Measurements from ENCODE around the gene ANKS1A. TPM values are rescaled to one million over a fixed set of nuclear protein-coding genes. Genes with fewer than 3 reads are reported as not detected.

The ANKS1A gene
- total and polyA plus RNA-seq, 2 of the 4 experiments (the other 2 are of a cell fraction) = 7.2 to 7.5 TPM

DNA sequence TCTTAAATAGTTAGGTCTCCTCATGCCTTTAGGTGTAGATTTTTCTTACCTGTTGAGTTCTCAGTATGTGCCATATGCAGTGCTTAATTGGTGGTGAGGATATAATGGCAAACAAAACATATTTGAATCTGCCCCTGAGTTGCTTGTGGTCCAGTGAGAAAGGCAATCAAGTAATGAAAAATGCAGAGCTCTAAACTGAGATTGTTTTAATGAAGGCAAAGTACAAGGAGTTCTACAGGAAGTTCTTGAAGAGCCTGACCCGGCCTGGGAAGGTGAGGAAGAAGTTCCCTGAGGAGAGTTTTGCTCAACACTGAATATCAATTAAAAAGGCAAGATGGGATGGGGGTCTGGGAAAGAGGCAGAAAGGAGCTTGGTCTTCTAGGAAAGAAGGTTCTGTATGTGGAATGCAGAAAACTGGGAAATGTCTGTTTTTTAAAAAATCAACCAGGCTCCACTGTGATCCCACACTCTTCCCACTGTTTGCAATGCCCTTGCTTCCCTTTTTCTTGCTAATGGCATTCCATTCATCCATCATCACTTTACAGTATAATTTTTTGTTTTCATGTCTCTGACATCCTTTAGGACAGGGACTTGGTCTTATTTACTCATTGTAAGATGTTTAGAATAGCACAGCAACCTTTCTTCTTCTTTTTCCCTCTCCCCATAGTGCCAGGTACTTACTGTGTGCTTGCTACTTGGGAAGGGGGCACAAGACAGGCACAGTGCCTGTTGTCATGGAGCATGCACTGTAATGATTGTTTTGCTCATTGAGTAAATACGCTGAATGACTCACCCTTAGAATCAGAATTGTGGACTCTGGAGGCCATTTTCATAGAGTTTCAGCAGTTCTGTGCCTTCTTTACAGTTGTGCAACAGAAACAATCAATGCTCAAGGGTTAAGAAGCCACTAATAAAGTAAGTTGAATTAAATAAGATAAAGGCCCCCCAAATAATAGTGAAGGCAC lies 64.3 kb downstream of the ANKS1A start:
- Histone ChIP-seq H3K4me1 (ENCODE audit: control insufficient read depth, insufficient read depth, low read length) (peaks cover 13% of the 10 kb centered on the region), H4K8ac (ENCODE audit: low read depth in 2 of 2, low read length in 2 of 2) (no peak overlapping the region), H2BK15ac (ENCODE audit: low read depth, low read length) (no peak overlapping the region), H2AK9ac (replicated peaks; ENCODE audit: low read depth, low read length, poor library complexity) (no peak overlapping the region), H2AK5ac (ENCODE audit: low read depth, low read length) (peak overlapping the region; percentile 37; the same call in 1 of the 2 replicates), H3K9ac (ENCODE audit: low read depth, low read length) (no peak overlapping the region), H3K27me3 (ENCODE audit: control insufficient read depth, insufficient read depth, low read length) (no peaks in the 10 kb centered on the region), H2BK20ac (ENCODE audit: low read depth, low read length) (no peak overlapping the region), H3K14ac (replicated peaks; ENCODE audit: low read depth, low read length) (no peak overlapping the region), H4K91ac (ENCODE audit: insufficient read depth, low read depth, low read length) (no peak overlapping the region), H3K4me3 (ENCODE audit: insufficient read depth, low read depth, low read length) (no peak overlapping the region), H3K18ac (ENCODE audit: low read depth, low read length) (no peak overlapping the region), H2BK5ac (ENCODE audit: low read depth, low read length, poor library complexity, severe bottlenecking) (no peak overlapping the region), H3K9me3 (ENCODE audit: control insufficient read depth, insufficient read depth, low read length) (no peaks in the 10 kb centered on the region), H3K56ac (ENCODE audit: extremely low read depth, insufficient read depth, low read length) (no peak overlapping the region), H2AFZ (replicated peaks; ENCODE audit: low read length, poor library complexity) (no peak overlapping the region), H3K27ac (ENCODE audit: insufficient read depth, low read length) (no peak overlapping the region), H3K4ac (ENCODE audit: low read depth, low read length) (no peak overlapping the region), H2BK120ac (ENCODE audit: low read depth, low read length) (no peak overlapping the region), H3K23ac (ENCODE audit: low read depth, low read length) (no peak overlapping the region), H3K9me1 (ENCODE audit: insufficient read depth, low read length) (peaks cover 19% of the 10 kb centered on the region), H3K4me2 (ENCODE audit: low read depth, low read length) (peak overlapping the region; percentile 58; the same call in 1 of the 2 replicates), H4K20me1 (ENCODE audit: insufficient read depth, low read length) (peaks cover 3% of the 10 kb centered on the region; the same call in 1 of the 2 replicates), H4K5ac (ENCODE audit: low read depth, low read length) (no peak overlapping the region), H3K79me1 (ENCODE audit: low read depth in 1 of 2, low read length in 2 of 2) (peaks cover 12 to 19% of the 10 kb centered on the region in 2 experiments), H3K36me3 (ENCODE audit: control insufficient read depth, insufficient read depth, low read length) (no peaks in the 10 kb centered on the region)
- ATAC-seq (ENCODE audit: low read depth) (peak; percentile 90), DNase-seq (peak; percentile 80)
- ChIA-PET CTCF (no interaction called here), POLR2A (ENCODE audit: unreplicated experiment) (no interaction called here)
- dilution Hi-C loops (cut with HindIII; ENCODE audit: low sequenced_read_pairs, unreplicated experiment) (no loop called here), in situ Hi-C loops (cut with MboI; ENCODE audit: low sequenced_read_pairs) (no loop called here), intact Hi-C loops (cut with micrococcal nuclease) (no loop called here)
- TF ChIP-seq BHLHE40 (IDR thresholded peaks at IDR 0.05; ENCODE audit: low read depth, low read length) = peak; percentile 45
- TF ChIP-seq MAFK (IDR thresholded peaks at IDR 0.05; ENCODE audit: low read depth, low read length) = no peak
- TF ChIP-seq, protein P1, sequence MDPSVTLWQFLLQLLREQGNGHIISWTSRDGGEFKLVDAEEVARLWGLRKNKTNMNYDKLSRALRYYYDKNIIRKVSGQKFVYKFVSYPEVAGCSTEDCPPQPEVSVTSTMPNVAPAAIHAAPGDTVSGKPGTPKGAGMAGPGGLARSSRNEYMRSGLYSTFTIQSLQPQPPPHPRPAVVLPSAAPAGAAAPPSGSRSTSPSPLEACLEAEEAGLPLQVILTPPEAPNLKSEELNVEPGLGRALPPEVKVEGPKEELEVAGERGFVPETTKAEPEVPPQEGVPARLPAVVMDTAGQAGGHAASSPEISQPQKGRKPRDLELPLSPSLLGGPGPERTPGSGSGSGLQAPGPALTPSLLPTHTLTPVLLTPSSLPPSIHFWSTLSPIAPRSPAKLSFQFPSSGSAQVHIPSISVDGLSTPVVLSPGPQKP (IDR thresholded peaks at IDR 0.05; ENCODE audit: borderline replicate concordance, low read depth, low read length) = no peak
- TF ChIP-seq FOS (IDR thresholded peaks at IDR 0.05; ENCODE audit: low read depth, low read length) = peak; percentile 79
- 0 out of 2 replicates have a peak, but pooled peaks have one; percentile 26 for TF ChIP-seq NFE2L2 (IDR thresholded peaks at IDR 0.05; ENCODE audit: low read depth, low read length)
- TF ChIP-seq CEBPB (IDR thresholded peaks at IDR 0.05; ENCODE audit: low read depth, low read length) = peak; percentile 90
- TF ChIP-seq, protein P2, sequence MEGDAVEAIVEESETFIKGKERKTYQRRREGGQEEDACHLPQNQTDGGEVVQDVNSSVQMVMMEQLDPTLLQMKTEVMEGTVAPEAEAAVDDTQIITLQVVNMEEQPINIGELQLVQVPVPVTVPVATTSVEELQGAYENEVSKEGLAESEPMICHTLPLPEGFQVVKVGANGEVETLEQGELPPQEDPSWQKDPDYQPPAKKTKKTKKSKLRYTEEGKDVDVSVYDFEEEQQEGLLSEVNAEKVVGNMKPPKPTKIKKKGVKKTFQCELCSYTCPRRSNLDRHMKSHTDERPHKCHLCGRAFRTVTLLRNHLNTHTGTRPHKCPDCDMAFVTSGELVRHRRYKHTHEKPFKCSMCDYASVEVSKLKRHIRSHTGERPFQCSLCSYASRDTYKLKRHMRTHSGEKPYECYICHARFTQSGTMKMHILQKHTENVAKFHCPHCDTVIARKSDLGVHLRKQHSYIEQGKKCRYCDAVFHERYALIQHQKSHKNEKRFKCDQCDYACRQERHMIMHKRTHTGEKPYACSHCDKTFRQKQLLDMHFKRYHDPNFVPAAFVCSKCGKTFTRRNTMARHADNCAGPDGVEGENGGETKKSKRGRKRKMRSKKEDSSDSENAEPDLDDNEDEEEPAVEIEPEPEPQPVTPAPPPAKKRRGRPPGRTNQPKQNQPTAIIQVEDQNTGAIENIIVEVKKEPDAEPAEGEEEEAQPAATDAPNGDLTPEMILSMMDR (conservative IDR thresholded peaks at IDR 0.05; ENCODE audit: low read depth, low read length) = no peak
- BruUV-seq (replicated peaks) = no TSS peak
- WGBS, 2 experiments (ENCODE audit: extremely low coverage in 2 of 2, insufficient read length in 1 of 2) = 80% methylated on average over 1 of the region's 2 CpGs; no CpG with 5 or more reads in 1 of the 2 experiments

Data from IMR-90 (cell line).